DMS53 treated with DMSO at 0.1 percent for 48 hours (cell line): Measurements from ENCODE around the gene CXXC5.
"Not testable (repeated sequence)": the region's sequence is repeated elsewhere in the genome, so short reads cannot be mapped to it uniquely, and the experiment has no call there.

Source experiments
- DNase-seq: peaks from one replicate; lab custom pipeline; 2025; ENCODE audit not compliant: unreplicated experiment; lab: John Stamatoyannopoulos, UW

Gene CXXC5

DNA sequence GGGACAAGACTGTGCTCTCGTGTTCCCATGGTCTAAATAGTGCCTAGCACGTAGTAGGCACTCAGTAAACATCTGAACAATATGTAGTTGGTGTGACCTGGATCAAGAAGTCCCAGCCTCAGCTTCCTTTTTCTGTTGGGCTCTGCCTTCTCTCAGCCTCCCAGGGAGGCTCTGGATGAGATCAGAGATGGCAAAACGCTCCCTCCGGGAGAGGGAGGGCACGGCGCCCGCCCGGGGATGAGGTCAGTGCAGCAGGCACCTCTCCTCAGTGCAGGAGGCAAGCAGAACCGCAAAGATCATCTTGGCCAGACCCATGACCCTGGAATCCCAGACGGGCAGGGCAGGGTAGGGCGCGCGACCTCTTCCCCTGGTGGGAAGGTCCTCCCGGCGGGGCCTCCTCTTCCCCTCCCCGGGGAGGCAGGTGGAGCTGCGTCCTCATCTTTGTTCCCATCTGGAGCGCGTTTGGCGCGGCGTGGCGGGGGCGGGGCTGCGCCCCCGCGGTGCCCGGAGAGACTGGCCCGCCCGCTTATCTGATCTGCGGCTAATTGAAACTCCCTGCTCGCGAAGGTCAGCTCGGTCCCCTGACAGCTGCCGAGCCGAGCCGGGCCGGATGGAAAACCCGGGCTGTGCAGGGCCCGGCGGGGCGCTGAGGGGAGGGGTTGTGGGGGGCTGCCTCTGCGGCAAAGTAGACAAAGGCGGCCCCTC is 60.9 kb downstream of the CXXC5 start:
- peak; percentile 98 for DNase-seq

DNA sequence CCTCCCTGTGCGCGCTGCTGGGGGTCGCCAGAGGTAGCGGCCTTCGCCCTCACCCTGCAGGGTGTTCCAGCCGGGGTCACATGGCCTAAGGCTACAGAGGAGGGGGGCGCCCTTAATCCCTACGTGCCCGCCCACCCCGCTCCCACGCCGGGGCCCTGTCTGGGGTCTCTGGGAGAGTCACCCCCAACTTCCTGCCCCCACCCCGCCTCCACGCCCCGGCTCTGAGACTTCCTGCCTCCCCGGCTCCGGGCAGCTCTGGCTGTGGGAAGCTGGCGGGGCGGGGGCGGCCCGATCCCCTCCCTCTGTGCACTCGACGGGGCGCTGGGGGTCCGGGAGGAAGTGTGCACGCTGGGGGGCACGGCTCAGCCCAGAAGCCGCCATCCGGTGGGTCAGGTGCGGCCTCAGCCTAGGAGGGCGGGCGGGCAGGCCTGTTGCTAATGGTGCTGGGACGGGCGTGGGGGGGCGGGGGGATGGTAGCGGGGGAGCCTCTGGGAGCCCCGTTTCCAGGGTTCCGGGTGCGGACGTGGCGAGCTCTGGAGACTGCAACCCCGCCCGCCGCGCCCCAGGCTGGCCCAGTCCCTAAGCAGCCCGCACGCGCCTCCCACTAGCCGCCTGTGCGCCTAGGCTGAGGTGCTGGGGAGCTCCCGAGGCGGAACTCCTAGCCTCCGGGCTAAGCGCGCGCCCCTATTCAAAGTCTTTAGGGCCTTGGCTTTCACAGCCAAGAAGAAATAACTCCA is 61.6 kb downstream of the CXXC5 start:
- no peak for DNase-seq

DNA sequence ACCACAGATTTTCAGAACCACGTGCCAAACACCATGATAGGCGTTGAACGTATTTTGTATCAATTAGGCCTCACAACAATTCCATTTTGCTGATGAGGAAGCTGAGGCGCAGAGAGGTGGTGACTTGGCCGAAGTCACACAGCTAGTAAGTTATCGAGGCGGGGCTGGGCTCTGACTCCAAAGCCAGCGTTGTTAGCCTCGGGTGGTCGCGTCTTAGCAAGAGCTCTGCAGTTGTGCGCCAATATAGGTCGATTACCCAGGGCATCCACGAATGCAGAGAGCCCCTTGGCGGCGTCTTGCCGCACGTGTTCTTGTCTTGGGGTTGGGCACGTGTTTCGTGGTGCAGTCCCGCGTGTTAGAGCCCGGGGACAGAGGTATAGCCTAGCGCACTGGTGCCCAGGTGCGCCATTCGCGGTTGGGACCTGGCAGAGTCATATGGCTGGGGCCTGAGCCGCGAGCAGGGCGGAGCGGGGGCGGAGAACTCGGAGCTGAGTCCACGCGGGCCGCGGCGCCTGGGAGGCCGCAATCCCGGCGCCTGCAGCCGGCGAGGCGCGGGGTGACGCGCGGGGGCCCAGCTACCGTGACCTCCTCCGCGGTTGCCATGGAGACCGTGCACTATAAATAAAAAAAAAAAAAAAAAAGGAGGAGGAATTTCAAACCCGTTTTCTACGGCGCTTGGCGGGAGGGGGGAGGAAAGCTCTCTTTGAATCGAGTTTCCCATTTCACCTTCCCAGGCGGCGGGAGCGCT is 62.3 kb downstream of the CXXC5 start:
- peak; percentile 63 for DNase-seq

DNA sequence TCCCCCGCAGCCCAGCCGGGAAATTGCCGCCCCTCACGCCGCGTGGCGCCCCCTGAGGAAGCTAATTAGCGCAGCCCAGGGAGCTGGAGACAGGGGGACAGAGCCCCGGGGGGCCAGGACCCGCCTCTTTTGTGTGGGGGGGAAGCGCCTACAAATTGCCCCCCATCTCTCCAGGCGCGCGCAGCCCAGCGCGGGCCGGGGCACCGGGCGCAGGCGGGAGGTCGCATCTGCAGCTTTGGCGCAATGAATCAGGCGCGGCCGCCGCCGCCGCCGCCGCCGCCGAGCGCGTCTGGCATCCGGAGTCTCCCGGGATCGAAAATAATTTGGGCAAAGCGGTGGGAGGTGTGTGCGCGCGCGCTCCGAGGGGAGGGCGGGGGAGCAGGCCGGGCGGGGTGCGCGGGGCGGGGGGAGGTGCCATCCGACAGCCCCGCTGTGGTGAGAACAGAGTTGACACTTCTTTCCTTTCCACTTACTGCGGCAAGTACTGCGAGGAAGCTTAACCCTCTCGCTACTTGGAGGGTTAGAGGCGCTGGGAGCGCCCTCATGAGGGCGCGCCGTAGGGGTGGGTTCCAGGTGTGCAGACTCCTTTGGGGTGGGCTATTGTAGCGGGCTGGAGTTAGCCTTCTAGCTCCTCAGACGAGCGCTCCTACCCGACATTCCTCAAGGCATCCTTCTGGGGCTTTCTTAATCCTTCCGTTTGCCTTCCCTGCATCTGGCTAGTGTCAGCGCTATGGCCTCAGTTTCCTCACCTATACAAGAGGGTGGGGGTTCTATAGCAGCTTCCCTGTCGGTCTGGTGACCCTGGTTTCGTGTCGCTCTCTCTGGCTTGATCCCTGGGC is 63.1 kb downstream of the CXXC5 start:
- peak; percentile 21 for DNase-seq

DNA sequence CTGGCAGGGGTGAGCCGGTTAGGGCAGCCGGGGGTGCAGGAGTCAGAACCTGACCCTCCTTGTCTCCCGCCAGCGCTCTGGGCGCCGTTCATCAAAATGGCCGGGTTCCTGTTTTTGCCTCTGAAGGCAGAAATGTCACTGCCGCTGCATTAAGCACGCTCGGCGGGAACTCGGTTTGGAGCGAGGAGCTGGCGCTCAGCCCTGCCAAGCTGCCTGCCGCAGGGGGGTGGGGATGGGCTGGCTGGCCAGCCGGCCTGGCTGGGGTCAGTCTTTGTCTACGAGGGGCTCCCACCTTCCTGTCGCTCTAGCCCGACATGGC is 63.7 kb downstream of the CXXC5 start:
- DNase-seq = no peak

DNA sequence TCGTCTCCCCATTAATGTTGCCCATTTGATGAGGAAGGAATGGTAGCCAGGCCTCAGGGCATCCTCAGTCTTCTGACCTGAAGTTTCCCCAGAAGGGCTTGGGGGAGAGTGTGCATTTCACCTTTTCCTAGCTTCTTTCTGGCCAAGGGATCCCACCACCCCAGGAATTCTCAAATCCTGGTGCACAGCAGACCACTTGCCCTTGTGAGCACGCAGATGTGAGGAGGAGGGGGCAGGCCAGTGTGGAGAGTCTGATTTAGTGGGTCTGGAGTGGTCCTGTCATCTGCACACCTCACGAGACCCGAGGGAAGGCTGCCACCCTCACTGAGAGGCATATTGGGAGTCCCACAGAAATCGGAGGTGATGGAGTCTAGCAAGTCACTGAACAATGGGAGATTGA is 64.3 kb downstream of the CXXC5 start:
- no peak for DNase-seq

DNA sequence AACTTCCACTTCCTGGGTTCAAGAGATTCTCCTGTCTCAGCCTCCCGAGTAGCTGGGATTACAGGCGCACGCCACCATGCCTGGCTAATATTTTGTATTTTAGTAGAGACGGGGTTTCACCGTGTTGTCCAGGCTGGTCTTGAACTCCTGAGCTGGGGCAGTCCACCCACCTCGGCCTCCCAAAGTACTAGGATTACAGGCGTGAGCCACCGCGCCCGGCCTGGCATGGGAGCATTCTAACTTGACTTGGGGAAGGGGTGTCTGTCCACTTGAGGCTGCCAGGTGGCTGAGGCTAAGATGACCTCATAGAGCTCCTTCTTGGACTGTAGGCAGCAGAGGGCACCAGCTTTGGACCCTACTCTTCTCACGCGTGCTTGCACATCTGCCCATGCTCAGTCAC is 65.7 kb downstream of the CXXC5 start:
- not testable (repeated sequence) for DNase-seq

DNA sequence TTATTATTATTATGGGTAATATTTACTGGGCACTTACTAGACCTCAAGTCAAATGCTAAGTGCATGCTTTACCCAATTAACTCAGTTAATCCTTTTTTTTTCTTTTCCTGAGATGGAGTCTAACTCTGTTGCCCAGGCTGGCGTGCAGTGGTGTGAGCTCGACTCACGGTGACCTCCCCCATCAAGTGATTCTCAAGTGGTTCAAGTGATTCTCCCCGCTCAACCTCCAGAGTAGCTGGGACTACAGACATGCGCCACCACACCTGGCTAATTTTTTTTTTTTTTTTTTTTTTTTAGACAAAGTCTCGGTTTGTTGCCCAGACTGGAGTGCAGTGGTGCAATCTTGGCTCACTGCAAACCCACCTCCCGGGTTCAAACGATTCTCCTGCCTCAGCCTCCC is 69.1 kb downstream of the CXXC5 start:
- DNase-seq = no peak

DNA sequence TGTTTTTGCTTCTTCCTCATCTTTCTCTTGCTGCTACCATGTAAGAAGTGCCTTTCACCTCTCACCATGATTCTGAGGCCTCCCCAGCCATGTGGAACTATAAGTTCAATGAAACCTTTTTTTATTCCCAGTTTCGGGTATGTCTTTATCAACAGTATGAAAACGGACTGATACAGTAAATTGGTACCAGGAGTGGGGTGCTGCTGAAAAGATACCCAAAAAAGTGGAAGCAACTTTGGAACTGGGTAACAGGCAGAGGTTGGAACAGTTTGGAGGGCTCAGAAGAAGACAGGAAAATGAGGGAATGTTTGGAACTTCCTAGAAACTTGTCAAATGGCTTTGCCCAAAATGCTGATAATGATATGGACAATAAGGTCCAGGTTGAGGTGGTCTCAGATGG is 70.3 kb downstream of the CXXC5 start:
- not testable (repeated sequence) for DNase-seq

DNA sequence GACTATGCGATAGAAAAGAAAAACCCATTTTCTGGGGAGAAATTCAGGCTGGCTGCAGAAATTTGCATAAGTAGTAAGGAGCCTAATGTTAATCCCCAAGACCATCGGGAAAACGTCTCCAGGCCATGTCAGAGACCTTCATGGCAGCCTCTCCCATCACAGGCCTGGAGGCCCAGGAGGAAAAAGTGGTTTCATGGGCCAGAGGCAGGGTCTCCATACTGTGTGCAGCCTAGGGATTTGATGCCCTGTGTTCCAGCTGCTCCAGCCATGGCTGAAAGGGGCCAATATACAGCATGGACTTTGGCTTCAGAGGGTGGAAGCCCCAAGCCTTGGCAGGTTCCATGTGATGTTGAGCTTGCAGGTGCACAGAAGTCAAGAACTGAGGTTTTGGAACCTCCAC is 71.8 kb downstream of the CXXC5 start:
- not testable (repeated sequence) for DNase-seq

DNA sequence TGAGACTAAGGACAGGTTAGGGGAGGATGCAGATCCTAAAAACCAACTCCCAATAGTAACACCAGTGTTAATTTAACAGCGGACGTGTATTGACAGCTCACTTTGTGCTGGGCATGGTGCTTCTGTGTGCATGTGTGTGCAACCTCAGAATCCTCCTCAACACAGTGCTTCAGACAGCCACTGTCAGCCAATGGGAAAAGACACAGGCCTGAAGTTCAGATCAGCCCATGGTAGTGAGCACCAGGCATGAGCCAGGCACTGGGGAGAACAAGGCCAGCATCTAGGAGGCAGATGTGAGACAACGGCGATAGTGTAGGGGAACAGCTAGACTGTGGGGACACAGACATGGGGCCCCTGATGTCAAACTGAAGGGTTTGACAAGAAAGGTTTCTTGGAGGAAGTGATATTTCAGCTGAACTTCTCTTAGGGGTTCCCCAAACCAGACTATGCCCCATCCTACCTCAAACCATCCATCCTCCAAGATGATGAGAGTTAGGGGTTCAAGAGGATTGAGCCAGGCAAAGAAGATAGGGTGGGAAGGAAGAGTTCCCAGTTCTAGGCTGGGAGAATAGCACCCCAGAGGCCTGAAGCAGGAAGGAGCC is 75.9 kb downstream of the CXXC5 start:
- DNase-seq = no peak

DNA sequence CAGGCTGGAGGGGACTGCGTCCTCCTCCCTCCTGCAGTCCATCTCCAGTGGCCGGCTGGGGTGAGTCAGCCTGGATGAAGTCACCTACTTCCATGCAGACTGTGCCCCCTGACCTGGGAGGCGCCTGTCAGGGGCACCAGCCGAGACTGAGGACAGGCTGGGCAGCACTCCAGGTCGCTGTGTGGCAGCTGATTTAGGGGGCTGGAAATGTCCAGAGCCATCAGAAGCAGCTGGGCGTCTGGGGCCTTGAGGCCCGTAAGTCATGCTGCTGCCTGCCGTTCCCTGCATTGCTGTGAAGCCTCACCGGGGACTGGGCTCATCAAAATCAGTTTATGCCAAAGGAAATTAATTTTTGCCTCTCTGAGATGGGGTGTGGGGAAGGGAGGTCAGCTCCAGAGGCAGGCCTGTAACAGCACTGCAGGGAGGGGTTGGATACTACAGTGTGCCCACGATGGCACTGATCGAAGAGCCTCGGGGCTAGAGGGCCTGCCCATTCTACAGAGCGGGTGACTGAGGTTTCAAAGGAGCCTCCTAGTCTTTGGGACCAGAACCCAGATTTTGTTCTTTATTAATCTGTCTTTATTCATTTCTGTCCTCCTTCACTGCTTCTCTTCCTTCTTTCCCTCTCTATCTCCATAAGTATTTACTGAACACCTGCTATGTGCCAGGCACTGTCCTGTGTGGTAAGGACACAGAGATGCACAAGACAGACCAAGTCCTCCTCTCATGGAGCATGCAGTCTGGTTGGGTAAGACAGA is 77.1 kb downstream of the CXXC5 start:
- DNase-seq = no peak

DNA sequence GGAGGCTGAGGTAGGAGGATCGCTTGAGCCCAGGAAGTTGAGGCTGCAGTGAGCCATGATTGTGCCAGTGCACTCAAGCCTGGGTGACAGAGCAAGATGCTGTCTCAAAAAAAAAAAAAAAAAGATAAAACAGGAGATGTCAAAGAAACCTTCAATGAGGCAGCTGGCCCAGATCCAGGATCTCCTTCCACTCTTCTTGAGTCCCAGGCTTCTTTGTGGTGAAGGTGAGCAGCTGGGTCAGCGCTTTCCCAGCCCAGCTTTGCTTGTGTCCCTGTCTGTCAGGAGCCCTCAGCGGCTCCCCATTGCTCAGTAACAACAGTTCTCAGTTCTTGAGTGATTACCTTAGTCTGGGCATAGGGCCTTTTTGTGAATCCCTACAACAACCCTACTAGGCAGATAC is 78.1 kb downstream of the CXXC5 start:
- DNase-seq = no peak

DNA sequence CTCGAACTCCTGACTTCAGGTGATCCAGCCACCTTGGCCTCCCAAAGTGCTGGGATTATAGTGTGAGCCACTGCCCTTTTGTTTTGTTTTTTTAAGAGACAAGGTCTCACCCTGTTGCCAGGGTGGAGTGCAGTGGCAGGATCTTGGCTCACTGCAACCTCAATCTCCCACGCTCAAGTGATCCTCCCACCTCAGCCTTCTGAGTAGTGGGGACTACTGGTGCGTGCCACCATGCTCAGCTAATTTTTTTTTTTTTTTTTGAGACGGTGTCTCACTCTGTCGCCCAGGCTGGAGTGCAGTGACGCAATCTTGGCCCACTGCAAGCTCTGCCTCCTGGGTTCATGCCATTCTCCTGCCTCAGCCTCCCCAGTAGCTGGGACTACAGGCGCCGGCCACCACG is 79.5 kb downstream of the CXXC5 start:
- not testable (repeated sequence) for DNase-seq

DNA sequence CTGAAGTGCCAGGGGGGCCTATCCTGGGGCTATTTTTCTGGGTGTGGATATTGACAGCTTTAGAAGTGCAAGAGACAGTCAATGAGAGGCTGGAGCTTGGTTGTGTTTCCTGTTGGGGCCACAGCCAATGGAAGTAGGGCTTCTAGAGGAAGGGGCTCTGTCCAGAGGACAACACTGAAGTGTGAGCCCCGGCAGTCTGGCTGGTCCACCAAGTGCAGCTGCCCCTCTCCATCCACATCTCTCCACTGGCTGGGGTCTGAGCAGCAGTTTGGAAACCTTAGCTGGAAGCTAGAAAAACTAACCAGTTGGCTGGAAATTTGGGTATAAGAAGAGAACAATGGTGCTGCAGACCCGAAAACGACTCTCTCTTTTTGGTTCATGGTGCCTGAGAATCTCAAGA is 83.1 kb downstream of the CXXC5 start:
- DNase-seq = no peak

DNA sequence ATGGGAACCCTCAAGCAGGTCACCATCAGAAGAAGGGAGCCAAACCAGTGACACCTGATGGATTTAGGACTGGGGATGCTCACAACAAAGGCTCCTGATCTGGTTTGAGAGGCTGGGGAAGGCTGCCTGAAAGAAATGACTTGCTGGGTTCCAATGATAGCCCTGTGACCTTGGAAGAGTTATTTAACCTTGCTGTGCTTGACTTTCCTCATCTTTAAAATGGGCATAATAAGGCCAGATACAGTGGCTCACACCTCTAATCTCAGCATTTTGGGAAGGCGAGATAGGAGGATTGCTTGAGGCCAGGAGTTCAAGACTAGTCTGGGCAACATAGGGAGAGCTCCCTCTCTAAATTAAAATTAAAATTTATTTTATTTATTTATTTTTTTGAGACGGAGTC is 83.9 kb downstream of the CXXC5 start:
- no peak for DNase-seq

DNA sequence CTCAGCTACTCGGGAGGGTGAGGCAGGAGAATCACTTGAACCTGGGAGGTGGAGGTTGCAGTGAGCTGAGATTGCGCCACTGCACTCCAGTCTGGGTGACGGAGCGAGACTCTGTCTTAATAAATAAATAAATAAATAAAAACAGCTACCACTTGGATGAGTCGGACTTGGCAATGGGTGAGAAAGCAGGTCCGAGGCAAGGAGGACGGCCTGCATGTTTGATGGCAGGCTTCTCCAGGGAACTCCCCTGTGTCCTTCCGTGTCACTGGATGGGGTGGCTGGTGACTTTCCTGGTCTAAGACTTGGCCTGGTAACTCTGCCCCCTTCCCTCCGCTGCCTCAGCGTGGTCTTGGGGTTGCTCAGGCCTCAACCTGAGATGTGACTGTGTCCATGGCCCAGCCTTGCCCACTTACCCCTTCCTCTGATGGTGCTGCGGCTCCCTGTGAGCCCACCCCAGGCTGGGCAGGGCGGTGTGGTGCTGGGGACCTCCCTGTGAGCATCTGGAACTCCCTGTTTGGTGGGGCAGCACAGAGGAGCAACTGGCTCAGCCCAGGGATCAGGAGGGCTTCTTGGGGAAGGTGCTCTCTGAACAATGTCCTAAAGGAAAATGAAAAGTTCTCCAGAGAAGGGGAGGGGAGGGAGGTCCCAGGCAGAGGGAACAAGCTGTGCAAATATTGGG is 85.0 kb downstream of the CXXC5 start:
- DNase-seq = no peak
